Left kidney (tissue), 2 donors: ENCODE data around the gene ACTR6. TPM values are rescaled to one million over a fixed set of nuclear protein-coding genes. Genes with fewer than 3 reads are reported as not detected.

Experiments
- DNase-seq: peaks from one replicate; pipeline ENCODE4 v3.0.0-alpha.2; 2013
- polyA plus RNA-seq: library from polyadenylated mRNA; unstranded; fragments of 120-200 nt; gene quantifications from one replicate; pipeline ENCODE4 v1.2.1, GENCODE V29; 2013; ENCODE audit not compliant: insufficient read length

The ACTR6 gene
- polyA plus RNA-seq, 1 donor: 39.2 TPM

DNA sequence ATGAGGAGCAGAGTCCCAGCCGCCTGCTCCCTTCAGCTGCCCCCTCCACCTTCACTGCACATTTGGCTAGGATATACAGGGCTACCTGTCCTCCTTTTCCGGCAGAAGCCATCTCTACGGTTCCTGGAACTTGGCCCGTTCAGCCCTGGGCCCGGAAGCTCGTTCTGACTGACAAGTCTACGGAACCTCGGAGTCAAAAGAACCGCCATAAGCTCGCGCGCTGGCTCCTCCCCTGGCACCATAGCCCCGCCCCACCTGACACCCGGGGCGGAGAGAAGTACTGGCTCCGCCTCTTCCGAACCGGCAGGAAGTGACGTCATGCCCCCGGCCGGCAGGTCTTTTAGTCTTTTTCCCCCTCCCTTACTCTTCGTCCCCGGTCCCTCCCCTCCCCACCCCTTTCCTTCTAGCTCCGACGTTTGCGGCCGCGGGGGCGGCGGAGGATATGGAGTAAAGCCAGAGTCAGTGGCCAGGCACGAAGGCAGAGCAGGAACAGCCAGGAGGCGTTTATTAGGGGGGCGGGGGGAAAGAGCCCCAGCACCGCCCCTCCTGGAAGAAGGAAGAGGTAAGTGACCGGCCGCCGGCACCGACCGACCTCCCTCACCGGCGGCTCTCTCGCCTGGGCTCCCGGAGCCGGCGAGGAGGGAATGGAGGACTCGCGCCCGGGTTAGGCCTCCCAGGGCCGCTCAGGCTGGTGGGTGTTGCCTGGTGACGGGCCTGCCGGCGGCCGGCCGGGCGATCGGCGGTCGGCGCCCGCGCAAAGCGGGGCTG, 66.4 kb downstream of the ACTR6 start, which contains the start of the genes DEPDC4 and SCYL2:
TSS of gene DEPDC4 (minus strand) at position 245 of the 768 bp plus-strand sequence. CDS start at position 242, 3 bp downstream.
TSS of gene SCYL2 (plus strand) at position 343 of the 768 bp plus-strand sequence. CDS start 15,794 bp downstream, outside the sequence.
- peak; percentile 95 for DNase-seq

DNA sequence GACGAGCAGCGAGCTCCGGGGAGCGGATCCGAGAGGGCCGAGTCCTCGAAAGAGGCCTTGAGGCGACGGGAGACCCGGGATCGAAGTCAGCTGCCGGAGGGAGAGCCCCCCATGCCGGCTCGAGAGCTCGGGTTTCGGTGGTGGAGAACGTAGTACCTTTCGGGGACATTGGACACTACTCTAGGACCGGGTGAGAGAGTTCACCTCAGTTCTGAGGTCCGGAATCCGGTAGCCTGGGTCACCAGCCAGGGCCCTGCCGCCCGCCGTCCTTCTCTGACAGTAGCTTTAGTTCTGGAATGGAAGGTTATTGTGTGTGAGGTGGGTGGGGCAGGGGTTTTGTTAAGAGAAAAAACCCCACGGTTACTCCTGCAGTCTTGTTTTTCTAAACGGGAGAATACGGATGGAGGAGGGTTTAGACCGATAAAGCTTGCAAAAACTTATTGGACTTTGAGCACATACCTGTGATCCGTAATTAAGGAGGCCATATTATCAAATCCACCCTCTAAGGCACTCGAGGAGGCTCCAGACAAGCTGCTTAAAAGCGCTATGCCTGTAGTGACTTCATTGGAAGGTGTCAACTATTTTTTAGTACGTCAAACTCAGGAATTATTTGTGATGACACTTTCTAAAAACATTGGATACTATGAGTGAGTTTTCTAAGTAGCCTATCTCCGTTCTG, 67.1 kb downstream of the ACTR6 start:
- DNase-seq: peak; percentile 35

DNA sequence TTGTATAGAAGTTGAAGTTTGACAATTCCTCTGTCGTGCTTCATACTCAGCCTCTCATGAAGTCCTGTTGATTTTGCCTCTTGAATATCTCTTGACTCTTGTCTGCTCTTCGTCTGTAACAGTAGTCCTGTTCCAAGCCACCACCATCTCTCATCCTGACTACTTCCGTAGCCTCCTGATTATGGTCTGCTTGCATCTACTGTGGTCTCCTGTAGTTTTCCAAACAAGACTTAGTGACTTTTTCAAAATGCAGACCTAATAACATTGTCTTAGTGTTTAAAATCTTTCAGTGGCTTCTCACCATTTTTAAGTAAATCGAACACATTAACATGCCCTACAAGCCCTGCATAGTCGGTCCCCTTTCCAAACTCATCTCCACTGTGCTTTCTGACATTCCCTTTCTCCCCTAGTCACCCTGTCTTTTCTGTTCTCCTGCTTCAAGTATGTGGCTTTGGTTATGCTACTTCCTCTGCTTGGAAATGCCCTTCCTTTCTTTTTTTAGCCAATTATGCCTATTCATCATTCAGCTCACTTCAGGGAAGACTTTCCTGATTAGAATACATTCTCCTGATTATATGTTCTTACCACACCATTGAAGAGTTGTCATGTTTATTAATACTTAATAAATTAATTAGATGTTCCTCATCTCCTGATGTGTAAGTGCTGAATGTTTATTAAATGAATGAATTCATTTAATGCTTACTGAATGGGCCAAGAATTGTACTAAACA, 68.4 kb downstream of the ACTR6 start:
- peak; percentile 1 for DNase-seq

DNA sequence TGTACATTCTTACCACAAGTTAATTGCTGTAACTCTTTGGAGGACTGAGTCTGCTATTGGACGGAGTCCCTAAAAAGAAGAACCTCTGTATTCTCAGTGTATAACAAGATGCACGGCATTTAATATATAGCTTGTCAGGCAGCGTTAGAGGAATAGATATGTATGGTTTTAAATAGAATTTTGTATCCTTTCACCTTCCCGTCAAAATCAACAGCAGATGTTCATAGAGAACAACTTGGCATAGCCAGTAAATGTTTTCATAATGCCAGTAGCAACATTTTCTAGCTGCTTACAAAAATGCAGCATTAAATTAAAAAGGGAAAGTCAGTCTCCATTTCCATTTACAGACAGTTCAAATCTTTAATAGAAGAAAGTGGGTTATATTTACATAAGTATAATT, 73.2 kb downstream of the ACTR6 start:
- DNase-seq: no peak

Other genes with a start within 250 kb of the ACTR6 start
- gene ANKS1B, start 215.9 kb upstream of the ACTR6 start, polyA plus RNA-seq: 4.8 TPM
- 25.9 TPM for gene BLTP3B, start 57.9 kb upstream of the ACTR6 start, polyA plus RNA-seq
- gene DEPDC4, start 66.3 kb downstream of the ACTR6 start, polyA plus RNA-seq: 7.2 TPM
- 67.8 TPM for gene SCYL2, start 66.4 kb downstream of the ACTR6 start, polyA plus RNA-seq
- 0.35 TPM for gene SLC17A8, start 156.3 kb downstream of the ACTR6 start, polyA plus RNA-seq